SK-N-SH treated with all-trans-retinoic acid at 6 μM for 48 hours (cell line): Measurements from ENCODE around the gene RECQL5.

Experiments
- ATAC-seq: fragments of 200-7000 bp; cut with Tn5 transposase; 3 replicates; pipeline ENCODE4 v1.9.1; 2020; ENCODE audit warnings: mild to moderate bottlenecking, moderate library complexity
- CREB5 ChIP-seq: fragments of 250-450 bp; sonication (Bioruptor Pico); IDR thresholded peaks from 2 replicates; pipeline ENCODE4 v1.5.1; 2020; ENCODE audit warnings: low read depth, mild to moderate bottlenecking, moderate library complexity
- CSRNP3 ChIP-seq: fragments of 250-450 bp; sonication (Bioruptor Pico); IDR thresholded peaks from 2 replicates; pipeline ENCODE4 v1.5.1; 2021; ENCODE audit warnings: mild to moderate bottlenecking, moderate library complexity
- ESRRG ChIP-seq: fragments of 250-450 bp; sonication (Bioruptor Pico); IDR thresholded peaks from 2 replicates; pipeline ENCODE4 v1.6.1; 2021; ENCODE audit warnings: mild to moderate bottlenecking
- GLIS3 ChIP-seq: fragments of 250-450 bp; sonication (Bioruptor Pico); IDR thresholded peaks from 2 replicates; pipeline ENCODE4 v1.5.0; 2020; ENCODE audit warnings: mild to moderate bottlenecking, moderate library complexity
- POU6F1 ChIP-seq: fragments of 250-450 bp; sonication (Bioruptor Pico); IDR thresholded peaks from 2 replicates; pipeline ENCODE4 v1.8.0; 2021; ENCODE audit warnings: low read depth, mild to moderate bottlenecking, moderate library complexity, borderline replicate concordance
- PPARA ChIP-seq: fragments of 250-450 bp; sonication (Bioruptor Pico); IDR thresholded peaks from 2 replicates; pipeline ENCODE4 v1.5.0; 2020; ENCODE audit warnings: mild to moderate bottlenecking, borderline replicate concordance
- RARB ChIP-seq: fragments of 250-450 bp; sonication (Bioruptor Pico); IDR thresholded peaks from 2 replicates; pipeline ENCODE4 v1.8.0; 2021; ENCODE audit warnings: mild to moderate bottlenecking, moderate library complexity
- SNAI2 ChIP-seq: fragments of 250-450 bp; sonication (Bioruptor Pico); IDR thresholded peaks from 2 replicates; pipeline ENCODE4 v1.5.0; 2020; ENCODE audit warnings: mild to moderate bottlenecking, moderate library complexity
- TCF4 ChIP-seq: fragments of 250-450 bp; sonication (Bioruptor Pico); IDR thresholded peaks from 2 replicates; pipeline ENCODE4 v1.8.0; 2021; ENCODE audit warnings: mild to moderate bottlenecking, moderate library complexity, borderline replicate concordance
- TOX ChIP-seq: fragments of 250-450 bp; sonication (Bioruptor Pico); IDR thresholded peaks from 2 replicates; pipeline ENCODE4 v1.8.0; 2021; ENCODE audit warnings: mild to moderate bottlenecking, moderate library complexity, borderline replicate concordance
- TSHZ2 ChIP-seq: fragments of 250-450 bp; sonication (Bioruptor Pico); IDR thresholded peaks from 2 replicates; pipeline ENCODE4 v1.5.0; 2020; ENCODE audit warnings: mild to moderate bottlenecking, moderate library complexity
- ZC3H10 ChIP-seq: fragments of 250-450 bp; sonication (Bioruptor Pico); IDR thresholded peaks from 2 replicates; pipeline ENCODE4 v1.5.1; 2021; ENCODE audit warnings: mild to moderate bottlenecking, moderate library complexity
- ZFP3 ChIP-seq: fragments of 250-450 bp; sonication (Bioruptor Pico); IDR thresholded peaks from 2 replicates; pipeline ENCODE4 v1.5.0; 2020; ENCODE audit warnings: mild to moderate bottlenecking, moderate library complexity
- ZFP30 ChIP-seq: fragments of 450-650 bp; formaldehyde crosslinking; IDR thresholded peaks from 2 replicates; pipeline ENCODE4 v1.5.0; 2022; ENCODE audit warnings: mild to moderate bottlenecking, moderate library complexity
- ZNF565 ChIP-seq: fragments of 450-650 bp; formaldehyde crosslinking; conservative IDR thresholded peaks from 2 replicates; pipeline ENCODE4 v1.5.0; 2020; ENCODE audit warnings: low read depth, mild to moderate bottlenecking, moderate library complexity
- ZNF70 ChIP-seq: fragments of 450-650 bp; formaldehyde crosslinking; IDR thresholded peaks from 2 replicates; pipeline ENCODE4 v1.5.0; 2020; ENCODE audit warnings: mild to moderate bottlenecking, moderate library complexity
- ZNF8 ChIP-seq: fragments of 450-650 bp; formaldehyde crosslinking; IDR thresholded peaks from 2 replicates; pipeline ENCODE4 v1.5.0; 2020; ENCODE audit warnings: mild to moderate bottlenecking, moderate library complexity

The RECQL5 gene

GRCh38 chr17:75611851-75612429 is 55.0 kb downstream of the RECQL5 start:
- TF ChIP-seq TSHZ2 (no peak), SNAI2 (no peak), TCF4 (CRISPR knock-in tag) (no peak), ZFP30 (CRISPR knock-in tag) (no peak), ZFP3 (CRISPR knock-in tag) (no peak), POU6F1 (no peak)
- no peak for ATAC-seq

GRCh38 chr17:75610103-75610984 is 56.6 kb downstream of the RECQL5 start:
- ATAC-seq, result no peak; the same call in 2 of the 3 replicates
- TF ChIP-seq TCF4 (CRISPR knock-in tag), result no peak
- TF ChIP-seq PPARA (CRISPR knock-in tag), result no peak
- TF ChIP-seq SNAI2, result no peak
- no peak for TF ChIP-seq CSRNP3
- TF ChIP-seq ESRRG (CRISPR knock-in tag), result no peak
- no peak for TF ChIP-seq ZNF70
- TF ChIP-seq ZC3H10, result no peak
- TF ChIP-seq TSHZ2, result no peak

GRCh38 chr17:75607086-75607485 is 59.9 kb downstream of the RECQL5 start:
- ATAC-seq, result no peak

More at GRCh38 chr17:75607086-75607485, 59.9 kb downstream of the RECQL5 start:
- TF ChIP-seq ZNF565 (CRISPR knock-in tag) (no peak), PPARA (CRISPR knock-in tag) (no peak), TCF4 (CRISPR knock-in tag) (no peak), ZFP3 (CRISPR knock-in tag) (no peak), GLIS3 (CRISPR knock-in tag) (no peak), TOX (CRISPR knock-in tag) (no peak), SNAI2 (no peak), ZFP30 (CRISPR knock-in tag) (no peak), CREB5 (CRISPR knock-in tag) (no peak), ZNF8 (no peak), RARB (CRISPR knock-in tag) (no peak), CSRNP3 (no peak), ZC3H10 (no peak), ESRRG (CRISPR knock-in tag) (no peak), ZNF70 (no peak)
